Measurements from ENCODE around the gene STIM2.

The STIM2 gene

DNA sequence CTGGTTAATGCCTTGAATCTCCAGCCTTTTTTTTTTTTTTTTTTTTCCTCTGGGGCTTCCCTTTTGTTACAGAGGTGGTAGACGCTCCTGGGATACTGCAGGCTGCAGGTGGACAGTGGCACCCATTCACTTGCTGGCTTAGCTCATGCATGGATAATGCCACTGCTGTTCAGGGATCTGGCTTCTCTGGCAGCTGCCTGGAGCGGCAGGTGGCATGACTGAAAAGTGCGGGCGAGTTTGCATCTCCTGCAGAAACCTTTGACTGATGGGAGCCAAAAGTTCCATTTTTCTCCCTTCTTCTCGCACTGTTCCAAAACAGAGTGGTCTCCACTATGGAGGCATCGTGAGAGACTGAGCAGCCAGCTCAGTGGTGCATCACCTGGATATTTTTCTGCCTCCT, 5.9 kb upstream of the STIM2 start:
- DNase-seq, result no peak
- CTCF ChIA-PET, result interaction anchor here (0.9 to 1.1 kb wide), 2 partner anchors 17 to 396 kb away, joined by 3 to 4 read pairs; no protein-coding TSS in a partner anchor
- H3K36me3 Mint-ChIP-seq, result peaks cover 2% of the 10 kb centered on the region

DNA sequence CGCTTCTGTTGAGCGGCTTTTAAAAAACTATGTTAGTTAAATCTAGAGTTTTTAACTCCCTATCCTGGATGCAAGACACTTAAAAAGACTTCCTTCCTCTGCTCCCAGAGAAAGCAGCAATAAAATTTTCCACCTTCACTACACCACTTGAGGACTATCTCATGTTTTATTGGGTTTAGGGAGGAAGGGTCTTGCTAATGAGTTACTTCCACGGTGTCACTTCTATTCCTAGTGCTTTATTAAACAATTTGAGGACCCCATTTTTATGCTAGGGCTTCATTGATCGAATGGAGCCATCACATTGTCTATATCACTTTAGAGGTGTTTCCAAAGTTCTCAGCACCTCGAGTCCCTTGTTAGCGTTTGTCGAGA, 3.7 kb upstream of the STIM2 start:
- peak overlapping the region; percentile 87 for H3K4me3 Mint-ChIP-seq
- H3K4me1 Mint-ChIP-seq, result peaks cover 29% of the 10 kb centered on the region
- no peaks in the 10 kb centered on the region for H3K9me3 Mint-ChIP-seq
- peak overlapping the region; percentile 79 for H3K27ac Mint-ChIP-seq
- peaks cover 6% of the 10 kb centered on the region for H3K36me3 Mint-ChIP-seq
- CTCF ChIA-PET, result no interaction called here
- no peak for DNase-seq
- H3K27me3 Mint-ChIP-seq, result peaks cover 17% of the 10 kb centered on the region

More for the DNA sequence above, 5.9 kb upstream of the STIM2 start:
- Mint-ChIP-seq H3K27ac (no peak overlapping the region), H3K27me3 (peaks cover 17% of the 10 kb centered on the region), H3K9me3 (no peaks in the 10 kb centered on the region), H3K4me3 (no peak overlapping the region), H3K4me1 (peaks cover 22% of the 10 kb centered on the region)

DNA sequence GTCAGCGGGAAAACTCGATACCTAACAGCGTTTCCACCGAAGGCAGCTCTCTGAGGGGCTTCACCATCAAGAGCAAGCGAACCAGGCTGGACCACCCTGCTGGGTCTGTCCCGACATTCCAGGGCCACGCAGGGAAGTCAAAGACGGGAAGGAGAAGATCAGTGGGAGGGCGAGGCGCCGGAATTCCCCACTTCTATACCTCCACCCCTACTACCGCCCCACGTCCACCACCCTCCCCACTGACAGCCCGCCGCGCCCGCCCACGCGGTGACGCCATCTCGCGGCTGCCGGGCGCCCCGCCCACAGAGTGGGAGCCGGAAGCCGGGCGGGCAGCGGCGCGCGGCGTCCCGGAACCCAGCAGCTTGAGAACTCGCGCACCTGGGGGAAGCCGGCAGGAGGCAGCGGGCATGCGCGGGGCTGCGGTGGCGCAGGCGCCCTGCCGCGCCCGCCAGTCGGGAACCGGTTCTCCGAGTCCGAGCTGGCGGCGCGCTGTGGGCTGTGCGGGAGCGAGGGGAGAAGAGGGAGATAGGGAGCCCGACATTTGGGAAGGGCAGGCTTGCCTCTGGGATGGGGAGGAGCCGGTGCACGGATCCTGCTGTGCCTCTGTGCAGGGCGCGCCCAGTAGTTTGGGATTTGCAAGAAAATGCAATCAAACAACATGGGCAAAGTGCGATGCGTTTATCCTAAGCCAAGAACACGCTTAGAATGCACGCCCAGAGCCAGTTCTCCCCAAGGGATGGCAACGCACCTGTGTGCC, 3.2 kb upstream of the STIM2 start:
- Mint-ChIP-seq H3K4me1 (peaks cover 31% of the 10 kb centered on the region), H3K36me3 (peaks cover 6% of the 10 kb centered on the region), H3K27ac (peak overlapping the region; percentile 79), H3K27me3 (peaks cover 17% of the 10 kb centered on the region), H3K9me3 (no peaks in the 10 kb centered on the region), H3K4me3 (peak overlapping the region; percentile 87)
- CTCF ChIA-PET, result interaction anchor here (0.6 to 1.1 kb wide), 2 partner anchors 16 to 444 kb away, joined by 3 to 4 read pairs; no protein-coding TSS in a partner anchor
- peak; percentile 92 for DNase-seq

DNA sequence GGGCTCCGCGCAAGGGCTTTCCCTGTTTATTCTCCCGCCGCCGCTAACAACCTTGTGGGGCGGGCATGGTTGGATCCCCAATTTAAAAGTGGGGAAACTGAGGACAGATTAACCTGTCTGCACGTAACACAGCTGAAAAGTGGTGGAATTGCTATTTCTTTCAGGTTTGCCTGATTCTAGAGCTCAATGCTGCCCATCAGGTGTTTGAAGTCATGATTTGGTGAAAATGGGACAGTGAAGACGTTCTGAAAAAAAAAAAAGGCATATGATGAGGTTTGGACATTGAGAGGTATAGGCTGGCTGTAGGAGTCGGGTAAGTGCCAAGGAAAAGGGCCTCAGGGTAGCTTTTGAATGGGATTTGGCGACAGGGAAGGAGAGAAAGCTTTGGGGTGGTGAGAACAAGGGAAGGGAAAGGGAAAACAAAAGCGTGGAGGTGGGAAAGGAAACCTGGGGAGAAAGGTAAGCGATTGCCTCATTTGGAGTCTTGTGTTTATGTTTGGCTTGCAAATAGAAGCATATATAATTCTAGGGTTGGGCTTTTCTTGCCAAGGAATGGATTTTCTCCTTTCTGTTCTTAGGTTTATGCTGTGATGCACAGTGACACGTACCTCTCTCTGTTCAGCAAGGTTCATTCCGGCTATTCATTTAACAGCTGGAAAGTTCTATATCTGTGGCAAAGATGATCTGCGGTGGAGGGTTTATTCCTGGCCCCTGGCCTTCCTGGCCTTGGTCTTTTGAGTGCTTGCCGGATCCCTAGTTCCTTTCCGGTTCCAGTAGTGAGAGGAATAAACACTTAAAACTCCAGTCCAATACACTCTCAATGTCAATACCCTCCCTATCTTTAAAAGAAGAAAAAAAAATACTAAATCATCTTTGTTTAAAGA, 2.4 kb upstream of the STIM2 start:
- Mint-ChIP-seq H3K9me3 (no peaks in the 10 kb centered on the region), H3K4me1 (peaks cover 37% of the 10 kb centered on the region), H3K27ac (peak overlapping the region; percentile 79), H3K27me3 (peaks cover 12% of the 10 kb centered on the region), H3K4me3 (peak overlapping the region; percentile 87), H3K36me3 (peaks cover 6% of the 10 kb centered on the region)
- no peak for DNase-seq
- CTCF ChIA-PET, result interaction anchor here (0.6 to 1.1 kb wide), 2 partner anchors 15 to 445 kb away, joined by 3 to 4 read pairs; no protein-coding TSS in a partner anchor

DNA sequence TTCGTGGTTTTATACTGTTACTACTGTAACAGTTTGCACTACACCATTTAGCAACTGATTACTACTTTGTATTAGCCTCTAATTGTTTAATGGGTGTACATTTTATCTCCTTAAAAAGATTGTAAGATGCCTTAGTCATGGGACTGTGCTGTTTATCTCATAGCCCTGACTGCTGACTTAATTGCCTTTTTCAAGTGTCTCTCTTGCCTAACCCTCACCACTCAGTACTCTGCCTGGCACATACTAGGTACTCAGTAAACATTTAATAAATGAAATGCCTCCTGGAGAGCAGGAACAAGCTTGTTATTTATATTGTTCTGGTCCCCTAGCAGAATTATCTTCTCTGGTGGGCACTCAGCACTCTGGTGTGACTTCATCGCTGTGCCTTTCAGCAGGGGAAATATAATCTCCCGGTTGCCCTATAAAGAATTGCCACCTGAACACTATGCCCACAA, 1.7 kb upstream of the STIM2 start:
- Mint-ChIP-seq H3K4me3 (peak overlapping the region; percentile 87), H3K27me3 (peaks cover 12% of the 10 kb centered on the region), H3K4me1 (peaks cover 44% of the 10 kb centered on the region), H3K27ac (peak overlapping the region; percentile 79), H3K9me3 (no peaks in the 10 kb centered on the region), H3K36me3 (peaks cover 8% of the 10 kb centered on the region)
- CTCF ChIA-PET, result interaction anchor here (2.6 kb wide), 1 partner anchor 146 kb away, joined by 5 read pairs; no protein-coding TSS in a partner anchor
- DNase-seq, result no peak

DNA sequence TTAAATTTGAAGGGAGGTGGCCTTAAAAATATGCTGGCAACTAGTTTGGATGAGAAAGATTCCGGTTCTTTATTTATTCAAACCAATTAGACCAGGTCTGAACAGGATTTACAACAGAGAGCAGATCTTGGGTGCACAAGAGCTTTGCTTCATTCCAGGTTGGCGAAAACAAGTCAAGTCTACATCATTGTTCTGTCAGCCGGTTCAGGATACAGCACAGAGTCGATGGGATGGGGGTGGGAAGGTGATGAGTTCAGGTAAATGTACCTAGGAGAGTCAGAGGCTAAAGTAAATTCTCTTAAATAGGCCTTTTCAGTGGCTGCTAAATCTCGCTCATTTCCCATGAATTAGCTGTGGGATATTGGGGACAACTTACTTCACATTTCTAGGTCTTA, 882 bp upstream of the STIM2 start:
- peaks cover 49% of the 10 kb centered on the region for H3K4me1 Mint-ChIP-seq

DNA sequence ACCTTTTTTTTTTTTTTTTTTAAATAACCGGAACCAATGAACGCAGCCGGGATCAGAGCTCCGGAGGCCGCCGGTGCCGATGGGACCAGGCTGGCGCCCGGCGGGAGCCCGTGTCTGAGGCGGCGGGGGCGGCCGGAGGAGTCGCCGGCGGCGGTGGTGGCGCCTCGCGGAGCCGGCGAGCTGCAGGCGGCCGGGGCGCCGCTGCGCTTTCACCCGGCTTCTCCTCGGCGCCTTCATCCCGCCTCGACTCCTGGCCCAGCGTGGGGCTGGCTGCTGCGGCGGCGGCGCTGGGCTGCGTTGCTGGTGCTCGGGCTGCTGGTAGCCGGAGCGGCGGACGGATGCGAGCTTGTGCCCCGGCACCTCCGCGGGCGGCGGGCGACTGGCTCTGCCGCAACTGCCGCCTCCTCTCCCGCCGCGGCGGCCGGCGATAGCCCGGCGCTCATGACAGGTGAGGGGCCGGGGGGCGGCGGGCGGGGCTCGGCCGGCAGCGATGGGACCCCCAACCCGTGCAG, 337 bp downstream of the STIM2 start:
- DNase-seq, result peak; percentile 68
- Mint-ChIP-seq H3K27me3 (peaks cover 4% of the 10 kb centered on the region), H3K4me1 (peaks cover 60% of the 10 kb centered on the region), H3K4me3 (peak overlapping the region; percentile 98), H3K36me3 (peaks cover 13% of the 10 kb centered on the region), H3K27ac (peak overlapping the region; percentile 99), H3K9me3 (no peaks in the 10 kb centered on the region)
- CTCF ChIA-PET, result interaction anchor here (0.5 to 3.3 kb wide), 6 partner anchors 12 to 149 kb away, joined by 3 to 15 read pairs (median 4); no protein-coding TSS in a partner anchor

More for the DNA sequence above, 882 bp upstream of the STIM2 start:
- DNase-seq, result no peak
- Mint-ChIP-seq H3K36me3 (peaks cover 10% of the 10 kb centered on the region), H3K27me3 (peaks cover 8% of the 10 kb centered on the region), H3K9me3 (no peaks in the 10 kb centered on the region), H3K4me3 (peak overlapping the region; percentile 87), H3K27ac (peak overlapping the region; percentile 95)
- CTCF ChIA-PET, result interaction anchor here (1.2 to 3.3 kb wide), 3 partner anchors 20 to 146 kb away, joined by 3 to 15 read pairs (median 5); no protein-coding TSS in a partner anchor

DNA sequence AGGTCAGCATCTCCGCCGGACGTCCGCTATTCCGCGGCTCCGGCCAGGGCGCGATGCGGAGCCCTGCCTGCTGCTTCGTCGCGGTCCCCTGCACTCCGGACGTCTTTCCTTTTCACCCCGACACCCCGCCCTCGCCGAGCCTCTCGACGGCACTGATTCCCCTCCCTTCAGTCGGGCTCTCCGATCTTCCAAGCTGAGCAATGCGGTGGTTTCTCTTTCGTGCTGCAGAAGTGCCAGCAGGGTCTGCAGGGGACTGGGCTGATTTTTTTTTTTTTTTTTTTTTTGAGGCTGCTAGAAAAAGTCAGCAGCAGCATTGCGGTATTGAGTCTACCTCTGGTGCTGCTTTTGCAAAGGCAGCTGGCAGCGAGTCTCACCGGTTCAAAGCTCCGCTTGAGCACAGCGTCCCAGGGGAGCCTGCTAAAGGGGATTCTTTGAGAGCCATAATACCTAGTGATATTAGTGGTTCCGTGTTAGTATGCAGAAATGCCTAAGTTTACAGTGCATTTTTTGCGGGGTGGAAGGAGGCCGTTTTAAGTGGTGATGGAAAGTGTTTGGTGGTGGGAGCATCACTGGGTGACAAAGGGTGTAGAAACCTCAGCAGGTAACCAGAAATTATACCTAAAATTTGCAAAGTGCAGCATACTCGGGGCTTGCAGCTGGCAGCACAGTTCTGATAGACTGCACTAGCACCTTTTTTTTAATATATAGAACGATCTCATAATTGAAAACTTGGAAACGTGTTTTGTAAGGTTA, 969 bp downstream of the STIM2 start:
- Mint-ChIP-seq H3K27me3 (peaks cover 4% of the 10 kb centered on the region), H3K27ac (peak overlapping the region; percentile 99), H3K9me3 (no peaks in the 10 kb centered on the region), H3K4me1 (peaks cover 66% of the 10 kb centered on the region), H3K36me3 (peaks cover 18% of the 10 kb centered on the region), H3K4me3 (peak overlapping the region; percentile 98)
- peak; percentile 88 for DNase-seq
- CTCF ChIA-PET, result interaction anchor here (0.7 to 3.3 kb wide), 6 partner anchors 12 to 146 kb away, joined by 3 to 15 read pairs (median 4); no protein-coding TSS in a partner anchor

DNA sequence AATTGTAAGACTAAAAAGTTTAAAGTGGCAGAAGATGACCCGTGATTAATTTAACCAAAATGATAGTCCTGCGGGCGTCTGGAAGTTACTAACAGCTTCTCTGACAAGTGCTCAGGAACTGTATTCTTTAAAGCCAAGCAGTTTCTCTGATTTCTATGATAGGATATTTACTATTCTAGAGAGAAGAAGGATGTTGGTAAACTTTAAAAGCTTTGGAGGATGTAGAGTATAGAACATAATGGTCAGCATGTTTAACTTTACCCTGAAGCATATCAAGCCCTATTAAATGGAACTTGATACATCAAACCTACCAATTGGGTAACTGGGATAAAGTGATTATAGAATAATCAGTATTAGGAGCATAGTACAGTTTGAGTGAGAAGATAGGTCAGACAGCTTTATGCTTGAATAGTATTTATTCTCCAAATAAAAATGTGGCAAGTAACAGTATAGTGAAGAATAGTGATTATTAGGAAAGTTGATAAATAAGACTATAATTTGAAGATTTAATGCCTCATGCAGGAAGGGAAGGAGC, 1.8 kb downstream of the STIM2 start:
- Mint-ChIP-seq H3K27me3 (peaks cover 4% of the 10 kb centered on the region), H3K36me3 (peaks cover 20% of the 10 kb centered on the region), H3K9me3 (no peaks in the 10 kb centered on the region)

DNA sequence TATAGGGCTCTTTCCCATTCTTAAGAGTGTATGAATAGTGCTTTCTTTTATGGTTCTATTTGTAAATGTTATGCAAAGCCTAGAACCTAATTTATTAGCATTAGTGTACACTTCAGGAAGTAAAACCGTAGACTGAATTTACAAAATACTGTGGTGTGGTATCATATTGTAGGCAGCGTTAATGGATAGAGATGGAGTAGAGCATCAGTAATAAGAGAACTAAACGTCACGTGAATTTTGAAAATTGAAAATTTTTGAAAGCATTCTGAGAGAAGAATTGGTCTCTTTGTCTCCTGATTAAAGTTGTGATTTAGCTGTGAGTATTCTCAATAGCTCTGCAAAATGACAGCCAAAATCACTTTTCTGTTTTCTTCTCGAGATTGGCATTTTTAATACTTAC, 2.9 kb downstream of the STIM2 start:
- peaks cover 4% of the 10 kb centered on the region for H3K27me3 Mint-ChIP-seq
- CTCF ChIA-PET, result no interaction called here
- peak overlapping the region; percentile 65 for H3K4me3 Mint-ChIP-seq
- H3K27ac Mint-ChIP-seq, result no peak overlapping the region
- no peak for DNase-seq
- H3K36me3 Mint-ChIP-seq, result peaks cover 21% of the 10 kb centered on the region
- H3K9me3 Mint-ChIP-seq, result no peaks in the 10 kb centered on the region
- H3K4me1 Mint-ChIP-seq, result peaks cover 72% of the 10 kb centered on the region

More for the DNA sequence above, 1.8 kb downstream of the STIM2 start:
- peak overlapping the region; percentile 99 for H3K27ac Mint-ChIP-seq
- peak overlapping the region; percentile 98 for H3K4me3 Mint-ChIP-seq
- H3K4me1 Mint-ChIP-seq, result peaks cover 67% of the 10 kb centered on the region
- DNase-seq, result no peak
- CTCF ChIA-PET, result interaction anchor here (1.0 to 3.3 kb wide), 4 partner anchors 11 to 145 kb away, joined by 4 to 15 read pairs (median 4); no protein-coding TSS in a partner anchor

DNA sequence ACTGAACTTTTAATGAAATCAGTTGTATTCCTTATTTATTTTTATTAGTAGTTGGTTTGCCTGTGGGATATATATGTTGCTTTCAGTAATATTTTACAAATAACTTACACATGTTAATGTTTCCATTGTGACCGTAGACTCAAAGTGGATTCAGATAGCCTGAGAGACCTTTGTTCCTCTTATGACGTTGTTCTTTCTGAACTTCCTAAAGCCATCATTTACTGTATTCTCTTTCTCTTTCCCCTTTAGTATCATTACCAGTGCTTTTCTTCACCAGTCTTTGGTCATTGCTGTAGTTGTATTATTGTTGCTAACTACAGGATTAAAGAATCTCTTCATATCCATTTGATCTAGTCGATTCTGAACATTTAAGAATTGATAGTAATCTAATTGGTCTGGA, 4.3 kb downstream of the STIM2 start:
- peaks cover 4% of the 10 kb centered on the region for H3K27me3 Mint-ChIP-seq
- peaks cover 68% of the 10 kb centered on the region for H3K4me1 Mint-ChIP-seq
- peaks cover 23% of the 10 kb centered on the region for H3K36me3 Mint-ChIP-seq
- H3K9me3 Mint-ChIP-seq, result no peaks in the 10 kb centered on the region
- DNase-seq, result no peak
- CTCF ChIA-PET, result interaction anchor here (2.4 kb wide), 1 partner anchor 22 kb away, joined by 6 read pairs; no protein-coding TSS in a partner anchor
- no peak overlapping the region for H3K4me3 Mint-ChIP-seq
- no peak overlapping the region for H3K27ac Mint-ChIP-seq

DNA sequence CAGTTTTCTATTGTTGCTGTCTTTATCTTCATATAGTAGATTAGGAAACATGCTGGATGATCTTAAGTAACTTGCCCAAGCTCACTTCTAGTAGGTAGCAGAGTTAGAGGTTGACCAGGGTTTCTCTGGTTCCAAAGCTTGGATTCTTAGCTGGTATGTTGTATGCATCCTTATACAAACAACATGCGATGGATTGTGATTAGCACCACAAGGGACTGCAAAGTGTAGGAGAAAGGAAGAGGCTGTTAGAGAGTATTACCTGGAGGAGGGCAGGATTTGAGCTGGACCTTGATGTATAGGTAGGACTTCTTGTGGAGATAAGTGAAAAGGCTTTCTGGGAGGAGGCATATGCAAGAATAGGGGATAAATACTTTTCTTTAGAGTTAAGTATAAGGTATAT, 5.6 kb downstream of the STIM2 start:
- Mint-ChIP-seq H3K9me3 (no peaks in the 10 kb centered on the region), H3K27ac (no peak overlapping the region), H3K4me3 (no peak overlapping the region), H3K36me3 (peaks cover 31% of the 10 kb centered on the region), H3K27me3 (peaks cover 4% of the 10 kb centered on the region), H3K4me1 (peaks cover 72% of the 10 kb centered on the region)
- DNase-seq, result no peak
- CTCF ChIA-PET, result interaction anchor here (1.4 to 2.4 kb wide), 2 partner anchors 20 to 122 kb away, joined by 3 to 6 read pairs; no protein-coding TSS in a partner anchor

DNA sequence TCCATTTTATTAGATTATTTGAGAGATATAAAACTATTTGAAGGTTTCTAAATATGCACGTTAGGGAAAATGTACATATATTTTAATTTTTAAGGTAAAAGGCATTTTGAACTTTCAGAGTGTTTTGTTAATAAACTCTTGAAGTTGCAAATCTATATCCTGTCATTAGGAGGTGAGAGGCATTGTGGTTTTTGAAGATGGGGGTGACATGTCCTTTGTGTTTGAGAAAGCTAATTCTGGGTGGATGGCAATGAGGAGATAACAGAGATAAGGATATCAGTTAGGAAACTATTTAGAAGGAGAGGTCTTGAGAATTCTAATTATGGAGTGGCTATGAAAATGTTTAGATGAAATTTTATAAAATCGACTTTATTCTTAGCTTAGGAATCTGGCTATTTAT, 6.1 kb downstream of the STIM2 start:
- peaks cover 29% of the 10 kb centered on the region for H3K36me3 Mint-ChIP-seq
- DNase-seq, result no peak
- peak overlapping the region; percentile 10 for H3K4me3 Mint-ChIP-seq
- H3K9me3 Mint-ChIP-seq, result no peaks in the 10 kb centered on the region
- no peaks in the 10 kb centered on the region for H3K27me3 Mint-ChIP-seq
- peaks cover 78% of the 10 kb centered on the region for H3K4me1 Mint-ChIP-seq
- peak overlapping the region; percentile 6 for H3K27ac Mint-ChIP-seq
- CTCF ChIA-PET, result interaction anchor here (0.7 to 1.4 kb wide), 2 partner anchors 17 to 121 kb away, joined by 3 read pairs; no protein-coding TSS in a partner anchor
